H9 (cell line): ENCODE data around the gene CCT6A. TPM values are rescaled to one million over a fixed set of nuclear protein-coding genes. Genes with fewer than 3 reads are reported as not detected.

Source experiments
- DNase-seq: peaks from one replicate; pipeline ENCODE4 v3.0.0-alpha.2; 2017
- H2AFZ ChIP-seq: one replicate; pipeline ENCODE4 v1.6.1; 2013; ENCODE audit warnings: mild to moderate bottlenecking, low read length, control low read depth, moderate library complexity
- H2AK5ac ChIP-seq: 2 replicates; pipeline ENCODE4 v1.6.1; 2013; ENCODE audit warnings: low read length, control low read depth, mixed read lengths; ENCODE audit not compliant: insufficient read length
- H2BK120ac ChIP-seq: one replicate; pipeline ENCODE4 v1.6.1; 2013; ENCODE audit warnings: low read depth, mild to moderate bottlenecking, low read length, control low read depth, inconsistent platforms; ENCODE audit not compliant: poor library complexity, severe bottlenecking
- H2BK12ac ChIP-seq: 2 replicates; pipeline ENCODE4 v1.6.1; 2013; ENCODE audit warnings: low read length, control low read depth, mixed read lengths, low read depth; ENCODE audit not compliant: insufficient read length
- H2BK15ac ChIP-seq: 2 replicates; pipeline ENCODE4 v1.6.1; 2013; ENCODE audit warnings: low read depth, low read length, control low read depth
- H2BK20ac ChIP-seq: one replicate; pipeline ENCODE4 v1.6.1; 2013; ENCODE audit warnings: low read depth, mild to moderate bottlenecking, low read length, control low read depth, inconsistent platforms; ENCODE audit not compliant: poor library complexity, severe bottlenecking
- H2BK5ac ChIP-seq: 2 replicates; pipeline ENCODE4 v1.6.1; 2013; ENCODE audit warnings: low read length, control low read depth, mixed read lengths; ENCODE audit not compliant: insufficient read length
- H3K14ac ChIP-seq: 2 replicates; pipeline ENCODE4 v1.6.1; 2013; ENCODE audit warnings: low read length, control low read depth; ENCODE audit not compliant: insufficient read depth
- H3K18ac ChIP-seq: 2 replicates; pipeline ENCODE4 v1.6.1; 2013; ENCODE audit warnings: low read depth, mild to moderate bottlenecking, mixed read lengths, low read length, control low read depth; ENCODE audit not compliant: insufficient read length
- H3K23ac ChIP-seq: 2 replicates; pipeline ENCODE4 v1.6.1; 2013; ENCODE audit warnings: low read length, control low read depth, mixed read lengths, low read depth; ENCODE audit not compliant: insufficient read length
- H3K23me2 ChIP-seq: 2 replicates; pipeline ENCODE4 v1.6.1; 2013; ENCODE audit warnings: low read depth, mild to moderate bottlenecking, mixed read lengths, low read length, control low read depth; ENCODE audit not compliant: insufficient read length, poor library complexity, severe bottlenecking
- H3K27ac ChIP-seq: 2 replicates; pipeline ENCODE4 v1.5.1; 2013; ENCODE audit warnings: low read length, control low read depth, mixed read lengths, low read depth; ENCODE audit not compliant: insufficient read length
- H3K27me3 ChIP-seq: 2 replicates; pipeline ENCODE4 v1.6.1; 2013; ENCODE audit warnings: low read length, control low read depth, inconsistent platforms; ENCODE audit not compliant: insufficient read depth
- H3K4ac ChIP-seq: 2 replicates; pipeline ENCODE4 v1.6.1; 2013; ENCODE audit warnings: low read depth, mild to moderate bottlenecking, control low read depth, inconsistent platforms, low read length, moderate library complexity
- H3K4me1 ChIP-seq: 2 replicates; pipeline ENCODE4 v1.6.1; 2013; ENCODE audit warnings: low read length, control low read depth, inconsistent platforms; ENCODE audit not compliant: insufficient read depth
- H3K4me2 ChIP-seq: 2 replicates; pipeline ENCODE4 v1.6.1; 2013; ENCODE audit warnings: low read length, control low read depth, mixed read lengths; ENCODE audit not compliant: insufficient read length, insufficient read depth
- H3K56ac ChIP-seq: 2 replicates; pipeline ENCODE4 v1.6.1; 2013; ENCODE audit warnings: low read depth, mild to moderate bottlenecking, mixed read lengths, low read length, control low read depth; ENCODE audit not compliant: insufficient read length
- H3K79me1 ChIP-seq: 2 replicates; pipeline ENCODE4 v1.6.1; 2013; ENCODE audit warnings: low read depth, mild to moderate bottlenecking, moderate library complexity, low read length, control low read depth, inconsistent platforms; ENCODE audit not compliant: insufficient read depth, poor library complexity, severe bottlenecking
- H3K79me2 ChIP-seq: 2 replicates; pipeline ENCODE4 v1.6.1; 2013; ENCODE audit warnings: low read length, control low read depth, inconsistent platforms; ENCODE audit not compliant: insufficient read depth
- H3K9ac ChIP-seq: 2 replicates; pipeline ENCODE4 v1.6.1; 2013; ENCODE audit warnings: low read length, control low read depth, mixed read lengths; ENCODE audit not compliant: insufficient read length; ENCODE audit errors: extremely low read depth
- H3K9me3 ChIP-seq: one replicate; pipeline ENCODE4 v1.6.1; 2013; ENCODE audit warnings: low read depth, low read length, inconsistent platforms; ENCODE audit not compliant: control insufficient read depth
- H3T11ph ChIP-seq: one replicate; pipeline ENCODE4 v1.6.1; 2013; ENCODE audit warnings: mild to moderate bottlenecking, low read length, control low read depth, inconsistent platforms
- H4K20me1 ChIP-seq: one replicate; pipeline ENCODE4 v1.6.1; 2013; ENCODE audit not compliant: control insufficient read depth, insufficient read length, insufficient read depth
- H4K5ac ChIP-seq: 2 replicates; pipeline ENCODE4 v1.6.1; 2013; ENCODE audit warnings: low read depth, mild to moderate bottlenecking, mixed read lengths, low read length, control low read depth; ENCODE audit not compliant: insufficient read length
- H4K8ac ChIP-seq: replicated peaks from 2 replicates; pipeline ENCODE4 v1.6.1; 2013; ENCODE audit warnings: low read length, control low read depth, mixed read lengths, low read depth; ENCODE audit not compliant: insufficient read length
- H4K91ac ChIP-seq: 2 replicates; pipeline ENCODE4 v1.6.1; 2013; ENCODE audit warnings: low read depth, mild to moderate bottlenecking, moderate library complexity, mixed read lengths, low read length, control low read depth; ENCODE audit not compliant: insufficient read length
- H3K27ac Mint-ChIP-seq, 3 experiments: 2 replicates in 2 of 3; 3 replicates in 1 of 3; pipeline ENCODE4 v1.8.0; 2020 to 2021; ENCODE audit warnings: mixed read lengths in 3 of 3, mild to moderate bottlenecking in 1 of 3, moderate library complexity in 1 of 3
- H3K27me3 Mint-ChIP-seq: 2 replicates; pipeline ENCODE4 v1.8.0; 2021; ENCODE audit warnings: low read depth, mild to moderate bottlenecking, moderate library complexity, mixed read lengths
- H3K36me3 Mint-ChIP-seq, 3 experiments: 2 replicates in 2 of 3; 3 replicates in 1 of 3; pipeline ENCODE4 v1.8.0; 2020 to 2021; ENCODE audit warnings: low read depth in 3 of 3, mixed read lengths in 3 of 3; ENCODE audit not compliant: insufficient read depth in 1 of 3
- H3K4me1 Mint-ChIP-seq, 2 experiments: 2 replicates each; pipeline ENCODE4 v1.8.0; 2020; ENCODE audit warnings: mixed read lengths in 2 of 2
- H3K4me3 Mint-ChIP-seq, 2 experiments: 2 replicates in 1 of 2; 3 replicates in 1 of 2; pipeline ENCODE4 v1.8.0; 2020 to 2021; ENCODE audit warnings: mild to moderate bottlenecking in 2 of 2, mixed read lengths in 2 of 2, moderate library complexity in 1 of 2
- H3K9me3 Mint-ChIP-seq, 2 experiments: 2 replicates in 1 of 2; 3 replicates in 1 of 2; pipeline ENCODE4 v1.8.0; 2020; ENCODE audit warnings: mild to moderate bottlenecking in 2 of 2, mixed read lengths in 2 of 2, moderate library complexity in 1 of 2
- CTCF ChIP-seq: fragments of 200-600 bp; sonication (generic); conservative IDR thresholded peaks from 3 replicates; pipeline ENCODE4 v1.8.0; 2021; ENCODE audit warnings: antibody characterized with exemption, mild to moderate bottlenecking
- WGBS: extraction: QIAGEN DNeasy Blood & Tissue Kit; methylation state at CpG from one replicate; pipeline ENCODE4 v1.1.7; 2013; ENCODE audit warnings: missing lambda C conversion rate, low lambda C conversion rate, mixed read lengths; ENCODE audit not compliant: insufficient read length; ENCODE audit errors: extremely low coverage; 5-methylcytosine and 5-hydroxymethylcytosine counted together
- total RNA-seq: library from RNA; stranded (reverse); gene quantifications from 2 replicates; pipeline ENCODE4 v1.2.1, GENCODE V29; 2021

The CCT6A gene
- total RNA-seq, 1 experiment from 2014 or later = 303 TPM

- H3K9me3 ChIP-seq = no peaks in the 10 kb centered on the region
- H3K23me2 ChIP-seq = no peaks in the 10 kb centered on the region
- H3K27me3 ChIP-seq = no peaks in the 10 kb centered on the region
- H3K4me1 ChIP-seq = no peaks in the 10 kb centered on the region
- no peak overlapping the region for H2AFZ ChIP-seq
- H3K79me1 ChIP-seq = peaks cover 2% of the 10 kb centered on the region
- H4K20me1 ChIP-seq = no peaks in the 10 kb centered on the region
- H4K8ac ChIP-seq = no peak overlapping the region
- no peak overlapping the region for H3K27ac ChIP-seq
- H2AK5ac ChIP-seq = no peak overlapping the region
- H2BK20ac ChIP-seq = no peak overlapping the region
- H3K27me3 Mint-ChIP-seq = no peaks in the 10 kb centered on the region
- H3K4me1 Mint-ChIP-seq = peaks cover 3% of the 10 kb centered on the region in 2 experiments
- no peak overlapping the region for H3K18ac ChIP-seq
- H2BK5ac ChIP-seq = no peak overlapping the region
- H3K4me2 ChIP-seq = no peak overlapping the region
- no peaks in the 10 kb centered on the region; a peak in 1 of 5 replicates for H3K9me3 Mint-ChIP-seq
- H2BK12ac ChIP-seq = no peak overlapping the region
- H3K9ac ChIP-seq = no peak overlapping the region
- H2BK120ac ChIP-seq = no peak overlapping the region
- no peak overlapping the region for H3K23ac ChIP-seq
- no CpG with 5 or more reads among the region's 16 CpGs for WGBS
- H3K4me3 Mint-ChIP-seq = no peak overlapping the region
- H3K27ac Mint-ChIP-seq = no peak overlapping the region
- no peak for TF ChIP-seq CTCF
- no peak overlapping the region for H3K4ac ChIP-seq
- no peak overlapping the region for H2BK15ac ChIP-seq
- no peak overlapping the region for H4K91ac ChIP-seq
- H3T11ph ChIP-seq = no peak overlapping the region
- no peak for DNase-seq
- H3K56ac ChIP-seq = no peak overlapping the region
- no peaks in the 10 kb centered on the region for H3K79me2 ChIP-seq
- H4K5ac ChIP-seq = no peak overlapping the region
- peaks cover 24 to 54% (median 44%) of the 10 kb centered on the region in 3 experiments; a peak in 6 of 7 replicates for H3K36me3 Mint-ChIP-seq
- no peak overlapping the region for H3K14ac ChIP-seq
Observed at GRCh38 chr7:56078196-56078595, 26.6 kb downstream of the CCT6A start.
